K562 (cell line): Measurements from ENCODE around the gene EIF3K. TPM values are rescaled to one million over a fixed set of nuclear protein-coding genes. Genes with fewer than 3 reads are reported as not detected.

Experiments
- ATAC-seq: fragments of 200-7000 bp; cut with Tn5 transposase; 3 replicates; pipeline ENCODE4 v1.9.1; 2020; ENCODE audit warnings: moderate library complexity
- BruUV-seq: library from RNA; stranded (reverse); fragments of 400-500 nt; replicated peaks from 2 replicates; lab custom pipeline; 2021; lab: Mats Ljungman, UMichigan
- CTCF ChIA-PET: fragments of 300-600 bp; formaldehyde crosslinking; extraction: SDS; loops from one replicate; lab custom pipeline; 2021; ENCODE audit warnings: low intra/inter-chr PET ratio; lab: Yijun Ruan, JAX
- POLR2A ChIA-PET: fragments of 300-600, 350-650 bp; sonication (Branson Sonifier 250); formaldehyde crosslinking; extraction: SDS; loops from one replicate; lab custom pipeline; 2021; ENCODE audit warnings: antibody characterized with exemption, inconsistent platforms; lab: Yijun Ruan, JAX
- DNase-seq, 4 experiments: peaks; one replicate each; pipeline versions ENCODE4 v3.0.0 to v3.0.0-alpha.2; 2011 to 2018; ENCODE audit warnings: low spot score in 3 of 4, mixed read lengths in 3 of 4; ENCODE audit errors: extremely low read depth in 1 of 4
- FAIRE-seq: peaks from 2 replicates; lab custom pipeline; 2011; peaks lifted over from hg19 to GRCh38; lab: Jason Lieb, UNC
- H2AFZ ChIP-seq: 2 replicates; pipeline ENCODE4 v1.6.0; 2011; ENCODE audit warnings: low read depth, low read length, control low read depth, inconsistent platforms
- H3K27ac ChIP-seq: fragments of 200-600 bp; 3 replicates; pipeline ENCODE4 v1.8.0; 2011; ENCODE audit warnings: low read depth, mild to moderate bottlenecking, control low read depth, inconsistent platforms, low read length, moderate library complexity, mixed read lengths; ENCODE audit errors: extremely low read depth
- H3K27me3 ChIP-seq, 2 experiments: fragments of 300-600 bp in 1 of 2; 2 replicates in 1 of 2; 3 replicates in 1 of 2; pipeline versions ENCODE4 v1.6.0 to v1.8.0; 2011; ENCODE audit warnings: inconsistent platforms in 2 of 2, low read length in 2 of 2, mild to moderate bottlenecking in 1 of 2, mixed read lengths in 1 of 2, moderate library complexity in 1 of 2; ENCODE audit not compliant: control insufficient read depth in 2 of 2, insufficient read depth in 2 of 2
- H3K36me3 ChIP-seq: fragments of 300-600 bp; 3 replicates; pipeline ENCODE4 v1.8.0; 2011; ENCODE audit warnings: mild to moderate bottlenecking, low read length, inconsistent platforms; ENCODE audit not compliant: control insufficient read depth, insufficient read depth
- H3K4me1 ChIP-seq, 2 experiments: fragments of 200-600 bp in 1 of 2; replicated peaks in 1 of 2; 2 replicates in 1 of 2; 3 replicates in 1 of 2; pipeline versions ENCODE4 v1.5.1 to v1.8.0; 2011; ENCODE audit warnings: inconsistent platforms in 2 of 2, low read length in 2 of 2, mild to moderate bottlenecking in 1 of 2, mixed read lengths in 1 of 2, moderate library complexity in 1 of 2; ENCODE audit not compliant: control insufficient read depth in 2 of 2, insufficient read depth in 2 of 2
- H3K4me2 ChIP-seq: 2 replicates; pipeline ENCODE4 v1.6.1; 2011; ENCODE audit warnings: low read length, control low read depth, inconsistent platforms, mixed read lengths; ENCODE audit not compliant: insufficient read depth
- H3K4me3 ChIP-seq: fragments of 200-600 bp; sonication (generic), shearing (Covaris generic); 2 replicates; pipeline ENCODE4 v1.5.1; 2016; ENCODE audit warnings: control low read depth, inconsistent platforms
- H3K79me2 ChIP-seq: fragments of 200-600 bp; 3 replicates; pipeline ENCODE4 v1.8.0; 2011; ENCODE audit warnings: low read length, inconsistent platforms; ENCODE audit not compliant: control insufficient read depth, insufficient read depth
- H3K9ac ChIP-seq, 2 experiments: 2 replicates each; pipeline versions ENCODE4 v1.6.0 to v1.6.1; 2011; ENCODE audit warnings: low read depth in 2 of 2, low read length in 2 of 2, control low read depth in 1 of 2, inconsistent platforms in 1 of 2, mild to moderate bottlenecking in 1 of 2, mixed read lengths in 1 of 2; ENCODE audit not compliant: insufficient read depth in 1 of 2
- H3K9me1 ChIP-seq: one replicate; pipeline ENCODE4 v1.6.0; 2011; ENCODE audit warnings: inconsistent platforms, mild to moderate bottlenecking, low read length, moderate library complexity; ENCODE audit not compliant: control insufficient read depth, insufficient read depth
- H3K9me3 ChIP-seq: replicated peaks from 2 replicates; pipeline ENCODE4 v1.5.1; 2011; ENCODE audit warnings: low read depth, low read length, inconsistent platforms; ENCODE audit not compliant: control insufficient read depth, insufficient read depth
- H4K20me1 ChIP-seq: replicated peaks from 2 replicates; pipeline ENCODE4 v1.6.1; 2011; ENCODE audit warnings: low read length, inconsistent platforms, mixed read lengths; ENCODE audit not compliant: control insufficient read depth, insufficient read depth
- NFATC3 ChIP-seq: fragments of 450-650 bp; IDR thresholded peaks from 2 replicates; pipeline ENCODE4 v1.6.1; 2017; ENCODE audit warnings: mild to moderate bottlenecking
- POLR2A ChIP-seq: fragments of 450-650 bp; conservative IDR thresholded peaks from 2 replicates; pipeline ENCODE4 v1.6.1; 2016
- POLR2G ChIP-seq: fragments of 200-400 bp; formaldehyde crosslinking; IDR thresholded peaks from 2 replicates; pipeline ENCODE4 v1.6.1; 2017; ENCODE audit warnings: low read depth, mild to moderate bottlenecking, antibody characterized with exemption, low read length, moderate library complexity
- WHSC1 ChIP-seq: IDR thresholded peaks from one replicate; pipeline ENCODE4 v1.6.1; 2012; ENCODE audit warnings: low read length, control low read depth, inconsistent platforms
- WGBS: fragments of 100-300 bp; shearing (Covaris generic); methylation state at CpG from one replicate; pipeline ENCODE4 v1.1.6; 2016; ENCODE audit warnings: low coverage, mixed read lengths; ENCODE audit not compliant: insufficient coverage; ENCODE audit errors: missing lambda C conversion rate; 5-methylcytosine and 5-hydroxymethylcytosine counted together
- in situ Hi-C: fragments of 300-500 bp; cut with MboI; formaldehyde crosslinking; loops from 4 replicates; pipeline ENCODE4 v1.15.0; 2018; ENCODE audit warnings: inconsistent platforms, mixed read lengths
- intact Hi-C: fragments of 100-400 bp; cut with micrococcal nuclease; formaldehyde crosslinking; loops from 2 replicates; pipeline ENCODE4 v1.14.2; 2022
- polyA plus RNA-seq, 8 experiments: library from polyadenylated mRNA; depleted of rRNA in 4 of 8; stranded (reverse) in 5 of 8; unstranded in 3 of 8; fragments of >200 nt; fragmentation: Nextera tagmentation in 2 of 8; fragmentation: Illumina TruSeq in 1 of 8; extraction: Ambion mirVana in 2 of 8; extraction: Trizol in 1 of 8; gene quantifications; 2 replicates each; pipeline versions ENCODE4 v1.2.1 to v1.2.3, GENCODE V29; 2011 to 2014; ENCODE audit warnings: inconsistent platforms in 1 of 8, missing spikeins in 1 of 8
- total RNA-seq, 7 experiments: library from RNA; depleted of rRNA in 6 of 7; stranded (reverse); fragments of >200 nt in 6 of 7; fragmentation: Illumina TruSeq in 2 of 7; extraction: Trizol in 2 of 7; gene quantifications; 2 replicates each; pipeline versions ENCODE4 v1.2.1 to v1.2.3, GENCODE V29; 2011 to 2021; ENCODE audit warnings: low replicate concordance in 1 of 7

EIF3K gene
- total and polyA plus RNA-seq, 9 of the 15 experiments (the other 6 are each of a cell fraction or from before 2014, with no cell fraction given): 387 to 1,827 (median 733) TPM

- intact Hi-C loops: loop anchor here (5.0 to 10.0 kb wide), 2 partner anchors 39 to 124 kb away; no protein-coding TSS in a partner anchor
- H3K9me3 ChIP-seq: no peaks in the 10 kb centered on the region
- DNase-seq: no peak
- no peak for FAIRE-seq
- POLR2A ChIA-PET: interaction anchor here (0.7 to 1.6 kb wide), 2 partner anchors 42 to 316 kb away, joined by 3 to 6 read pairs; no protein-coding TSS in a partner anchor
- no peak overlapping the region for H2AFZ ChIP-seq
- no peaks in the 10 kb centered on the region for H4K20me1 ChIP-seq
- TF ChIP-seq WHSC1 (no peak), POLR2A (peak; percentile 30; the same call in 1 of the 2 replicates)
- no peak overlapping the region for H3K27ac ChIP-seq
- in situ Hi-C loops: no loop called here
- H3K9ac ChIP-seq: 0 out of 4 replicates have a peak overlapping the region, but pooled peaks of 1 of the 2 experiments have one; percentile 19
- H3K79me2 ChIP-seq: no peaks in the 10 kb centered on the region
- H3K4me2 ChIP-seq: no peak overlapping the region
- BruUV-seq: TSS peak; percentile 23
- CTCF ChIA-PET: no interaction called here
- H3K4me1 ChIP-seq: peaks cover 14 to 38% of the 10 kb centered on the region in 2 experiments; a peak in 4 of 5 replicates
- WGBS: 97% methylated on average over 3 of the region's 3 CpGs
- no peak overlapping the region for H3K4me3 ChIP-seq
- no peaks in the 10 kb centered on the region for H3K9me1 ChIP-seq
- H3K27me3 ChIP-seq: no peaks in the 10 kb centered on the region
- no peak for ATAC-seq
- H3K36me3 ChIP-seq: peaks cover 38% of the 10 kb centered on the region
Measured at GRCh38 chr19:38638461-38638860, 19.5 kb downstream of the EIF3K start.

- ATAC-seq: no peak
- H3K9me1 ChIP-seq: no peaks in the 10 kb centered on the region
- POLR2A ChIA-PET: interaction anchor here (0.7 to 0.9 kb wide), 3 partner anchors 9 to 208 kb away, joined by 3 to 4 read pairs (median 4); no protein-coding TSS in a partner anchor
- no peak overlapping the region for H2AFZ ChIP-seq
- no peaks in the 10 kb centered on the region for H3K9me3 ChIP-seq
- H3K27me3 ChIP-seq: no peaks in the 10 kb centered on the region
- no peak overlapping the region for H3K27ac ChIP-seq
- TF ChIP-seq NFATC3: no peak
- peak; percentile 59 for TF ChIP-seq POLR2G
- TF ChIP-seq, all 486 proteins: peak for 1
- no TSS peak for BruUV-seq
- H3K4me3 ChIP-seq: no peak overlapping the region
- WGBS: 100% methylated on average over 2 of the region's 2 CpGs
- no peaks in the 10 kb centered on the region for H3K79me2 ChIP-seq
- H4K20me1 ChIP-seq: no peaks in the 10 kb centered on the region
- peak overlapping the region in 1 of 2 experiments; percentile 43; a peak in 2 of 4 replicates for H3K9ac ChIP-seq
- in situ Hi-C loops (no loop called here), intact Hi-C loops (loop anchor here (5.0 to 10.0 kb wide), 2 partner anchors 38 to 125 kb away; no protein-coding TSS in a partner anchor)
- peaks cover 14 to 37% of the 10 kb centered on the region in 2 experiments; a peak in 4 of 5 replicates for H3K4me1 ChIP-seq
- DNase-seq (no peak), FAIRE-seq (no peak)
- peaks cover 34% of the 10 kb centered on the region for H3K36me3 ChIP-seq
- CTCF ChIA-PET: no interaction called here
- H3K4me2 ChIP-seq: no peak overlapping the region
Measured at GRCh38 chr19:38639679-38640078, 20.7 kb downstream of the EIF3K start.
